Liver (tissue), 9 donors: ENCODE measurements around the gene CDK11A. TPM values are rescaled to one million over a fixed set of nuclear protein-coding genes. Genes with fewer than 3 reads are reported as not detected.

Source experiments
- DNase-seq: peaks from one replicate; pipeline ENCODE4 v3.0.0-alpha.2; 2017; ENCODE audit warnings: low spot score
- H3K27ac ChIP-seq, 2 donors: one replicate each; pipeline ENCODE4 v1.7.0; 2013; ENCODE audit warnings: inconsistent platforms in 2 of 2, low read length in 2 of 2, control low read depth in 1 of 2, low read depth in 1 of 2, mild to moderate bottlenecking in 1 of 2
- H3K27me3 ChIP-seq, 4 donors: one replicate each; pipeline versions ENCODE4 v1.6.1 to v1.7.0; 2013; ENCODE audit warnings: low read length in 3 of 4, inconsistent platforms in 1 of 4, mild to moderate bottlenecking in 1 of 4, moderate library complexity in 1 of 4; ENCODE audit not compliant: control insufficient read depth in 4 of 4, insufficient read depth in 4 of 4
- H3K36me3 ChIP-seq, 4 donors: one replicate each; pipeline versions ENCODE4 v1.6.1 to v1.7.0; 2013; ENCODE audit warnings: low read length in 3 of 4, mild to moderate bottlenecking in 3 of 4, low read depth in 1 of 4, moderate library complexity in 1 of 4; ENCODE audit not compliant: control insufficient read depth in 4 of 4, insufficient read depth in 3 of 4
- H3K4me1 ChIP-seq, 4 donors: one replicate each; pipeline versions ENCODE4 v1.6.1 to v1.7.0; 2013; ENCODE audit warnings: low read length in 3 of 4, mild to moderate bottlenecking in 3 of 4, moderate library complexity in 1 of 4; ENCODE audit not compliant: control insufficient read depth in 4 of 4, insufficient read depth in 4 of 4
- H3K4me3 ChIP-seq, 3 donors: one replicate each; pipeline versions ENCODE4 v1.6.1 to v1.7.0; 2013; ENCODE audit warnings: low read length in 3 of 3, control low read depth in 1 of 3, low read depth in 1 of 3, mild to moderate bottlenecking in 1 of 3
- H3K9ac ChIP-seq, 2 donors: one replicate each; pipeline ENCODE4 v1.7.0; 2013; ENCODE audit warnings: low read length in 2 of 2, mild to moderate bottlenecking in 2 of 2, moderate library complexity in 2 of 2, control low read depth in 1 of 2, low read depth in 1 of 2
- H3K9me3 ChIP-seq, 4 donors: one replicate each; pipeline versions ENCODE4 v1.6.1 to v1.7.0; 2013; ENCODE audit warnings: low read length in 3 of 4; ENCODE audit not compliant: control insufficient read depth in 4 of 4
- EGR1 ChIP-seq, 2 donors: IDR thresholded peaks; 2 replicates each; pipeline ENCODE4 v1.6.1; 2016 to 2018; ENCODE audit warnings: antibody characterized with exemption in 2 of 2, low read depth in 2 of 2
- FOXA1 ChIP-seq: IDR thresholded peaks from 2 replicates; pipeline ENCODE4 v1.6.1; 2016; ENCODE audit warnings: antibody characterized with exemption
- FOXA2 ChIP-seq: IDR thresholded peaks from 2 replicates; pipeline ENCODE4 v1.6.1; 2016; ENCODE audit warnings: antibody characterized with exemption
- GABPA ChIP-seq, 2 donors: IDR thresholded peaks in 1 of 2; conservative IDR thresholded peaks in 1 of 2; 2 replicates each; pipeline ENCODE4 v1.6.1; 2016; ENCODE audit warnings: antibody characterized with exemption in 2 of 2, mild to moderate bottlenecking in 1 of 2, moderate library complexity in 1 of 2
- HNF4A ChIP-seq, 2 donors: conservative IDR thresholded peaks; 2 replicates each; pipeline ENCODE4 v1.6.1; 2016; ENCODE audit warnings: antibody characterized with exemption in 2 of 2, mild to moderate bottlenecking in 2 of 2
- HNF4G ChIP-seq: IDR thresholded peaks from 2 replicates; pipeline ENCODE4 v1.6.1; 2016; ENCODE audit warnings: antibody characterized with exemption
- JUND ChIP-seq, 2 donors: IDR thresholded peaks; 2 replicates each; pipeline ENCODE4 v1.6.1; 2016; ENCODE audit warnings: antibody characterized with exemption in 2 of 2
- NR2F2 ChIP-seq: IDR thresholded peaks from 2 replicates; pipeline ENCODE4 v1.6.1; 2016; ENCODE audit warnings: antibody characterized with exemption
- RAD21 ChIP-seq, 2 donors: IDR thresholded peaks; 2 replicates each; pipeline ENCODE4 v1.6.1; 2016; ENCODE audit warnings: antibody characterized with exemption in 2 of 2, mild to moderate bottlenecking in 2 of 2
- RXRA ChIP-seq, 2 donors: IDR thresholded peaks; 2 replicates each; pipeline ENCODE4 v1.6.1; 2017 to 2018; ENCODE audit warnings: antibody characterized with exemption in 2 of 2, mild to moderate bottlenecking in 1 of 2
- SP1 ChIP-seq: IDR thresholded peaks from 2 replicates; pipeline ENCODE4 v1.6.1; 2018; ENCODE audit warnings: antibody characterized with exemption, mild to moderate bottlenecking
- TAF1 ChIP-seq: conservative IDR thresholded peaks from 2 replicates; pipeline ENCODE4 v1.6.1; 2016; ENCODE audit warnings: antibody characterized with exemption, mild to moderate bottlenecking
- YY1 ChIP-seq: IDR thresholded peaks from 2 replicates; pipeline ENCODE4 v1.6.1; 2016; ENCODE audit warnings: antibody characterized with exemption, mild to moderate bottlenecking
- WGBS: extraction: QIAGEN DNeasy Blood & Tissue Kit; methylation state at CpG from one replicate; pipeline ENCODE4 v1.1.7; 2013; 5-methylcytosine and 5-hydroxymethylcytosine counted together
- polyA plus RNA-seq, 2 donors: library from polyadenylated mRNA; stranded (reverse) in 1 of 2; unstranded in 1 of 2; fragments of 200-250 nt in 1 of 2; fragments of >200 nt in 1 of 2; fragmentation: Nextera tagmentation in 1 of 2; extraction: Ambion mirVana in 1 of 2; gene quantifications; one replicate each; pipeline versions ENCODE4 v1.2.1 to v1.2.3, GENCODE V29; 2013 to 2015
- total RNA-seq, 2 donors: library from RNA; depleted of rRNA; stranded (reverse); fragments of >200 nt; gene quantifications; one replicate each; pipeline ENCODE4 v1.2.3, GENCODE V29; 2014
- TF ChIP-seq, protein P1 (sequence below): IDR thresholded peaks from 2 replicates; pipeline ENCODE4 v1.6.1; 2016; ENCODE audit warnings: antibody characterized with exemption
- TF ChIP-seq, protein P2 (sequence below): IDR thresholded peaks from 2 replicates; pipeline ENCODE4 v1.6.1; 2016; ENCODE audit warnings: antibody characterized with exemption
- TF ChIP-seq, protein P3 (sequence below): IDR thresholded peaks from 2 replicates; pipeline ENCODE4 v1.6.1; 2016; ENCODE audit warnings: antibody characterized with exemption
- TF ChIP-seq, protein P4 (sequence below): fragments of 150-350 bp; IDR thresholded peaks from 2 replicates; pipeline ENCODE4 v1.5.1; 2017; ENCODE audit warnings: improper control_type of control experiment, low read depth, low read length; ENCODE audit not compliant: missing input control
- TF ChIP-seq, protein P5 (sequence below): IDR thresholded peaks from 2 replicates; pipeline ENCODE4 v1.6.1; 2016; ENCODE audit warnings: antibody characterized with exemption, mild to moderate bottlenecking
- donor health status: healthy.
- donor health status: healthy.
- donor health status: healthy.
- donor health status: healthy.
- donor health status: healthy.

The CDK11A gene
- total and polyA plus RNA-seq, 4 donors: 13.7 to 17.0 (median 13.9) TPM

DNA sequence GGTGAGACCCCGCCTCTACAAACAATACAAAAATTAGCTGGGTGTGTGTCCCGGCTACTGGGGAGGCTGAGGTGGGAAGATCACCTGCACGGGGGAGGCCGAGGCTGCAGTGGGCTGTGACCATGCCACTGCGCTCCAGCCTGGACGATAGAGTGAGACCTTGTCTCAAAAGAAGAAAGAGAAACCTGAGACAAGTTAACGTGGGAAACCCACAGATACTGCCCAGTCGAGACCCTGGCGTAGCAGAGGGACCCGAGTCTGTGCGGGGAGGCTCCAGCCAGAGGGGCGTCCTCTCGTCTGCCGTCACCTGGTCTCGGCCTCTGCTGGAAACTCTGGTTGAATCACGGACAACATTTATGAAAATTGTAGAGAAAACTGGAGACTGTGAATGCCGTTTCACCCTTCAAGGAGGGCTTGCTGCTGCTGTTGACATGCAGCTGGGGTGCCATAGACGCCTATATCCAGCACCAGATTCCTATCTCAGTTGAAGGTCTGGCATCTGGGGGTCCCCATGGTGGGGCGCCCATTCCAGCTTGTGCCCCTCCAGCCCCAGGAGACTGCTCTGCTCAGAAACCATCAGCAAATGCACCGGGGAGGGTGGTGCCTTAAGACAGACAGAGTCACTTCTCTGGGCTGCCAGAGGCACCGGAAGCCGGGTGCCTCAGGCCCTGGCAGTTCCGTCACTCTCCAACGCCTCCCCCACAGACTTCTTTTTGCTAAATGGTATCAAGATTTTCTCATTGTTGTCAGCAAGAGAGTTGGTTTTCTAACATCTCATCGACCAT is 51.8 kb downstream of the CDK11A start:
- H3K9me3 ChIP-seq: no peaks in the 10 kb centered on the region
- no peak overlapping the region for H3K9ac ChIP-seq
- H3K4me3 ChIP-seq: no peak overlapping the region
- no peaks in the 10 kb centered on the region for H3K4me1 ChIP-seq
- 95% methylated on average over 25 of the region's 25 CpGs for WGBS
- DNase-seq: no peak
- no peak for TF ChIP-seq TAF1
- no peak for TF ChIP-seq SP1
- no peak for TF ChIP-seq HNF4A (conservative IDR thresholded peaks at IDR 0.05)
- no peak for TF ChIP-seq NR2F2
- TF ChIP-seq YY1: no peak
- TF ChIP-seq FOXA2: no peak
- TF ChIP-seq, protein P1, sequence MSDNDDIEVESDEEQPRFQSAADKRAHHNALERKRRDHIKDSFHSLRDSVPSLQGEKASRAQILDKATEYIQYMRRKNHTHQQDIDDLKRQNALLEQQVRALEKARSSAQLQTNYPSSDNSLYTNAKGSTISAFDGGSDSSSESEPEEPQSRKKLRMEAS: no peak
- TF ChIP-seq RXRA (IDR thresholded peaks at IDR 0.05): no peak
- no peak for TF ChIP-seq HNF4G
- TF ChIP-seq, protein P2, sequence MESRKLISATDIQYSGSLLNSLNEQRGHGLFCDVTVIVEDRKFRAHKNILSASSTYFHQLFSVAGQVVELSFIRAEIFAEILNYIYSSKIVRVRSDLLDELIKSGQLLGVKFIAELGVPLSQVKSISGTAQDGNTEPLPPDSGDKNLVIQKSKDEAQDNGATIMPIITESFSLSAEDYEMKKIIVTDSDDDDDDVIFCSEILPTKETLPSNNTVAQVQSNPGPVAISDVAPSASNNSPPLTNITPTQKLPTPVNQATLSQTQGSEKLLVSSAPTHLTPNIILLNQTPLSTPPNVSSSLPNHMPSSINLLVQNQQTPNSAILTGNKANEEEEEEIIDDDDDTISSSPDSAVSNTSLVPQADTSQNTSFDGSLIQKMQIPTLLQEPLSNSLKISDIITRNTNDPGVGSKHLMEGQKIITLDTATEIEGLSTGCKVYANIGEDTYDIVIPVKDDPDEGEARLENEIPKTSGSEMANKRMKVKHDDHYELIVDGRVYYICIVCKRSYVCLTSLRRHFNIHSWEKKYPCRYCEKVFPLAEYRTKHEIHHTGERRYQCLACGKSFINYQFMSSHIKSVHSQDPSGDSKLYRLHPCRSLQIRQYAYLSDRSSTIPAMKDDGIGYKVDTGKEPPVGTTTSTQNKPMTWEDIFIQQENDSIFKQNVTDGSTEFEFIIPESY: no peak
- no peak for TF ChIP-seq RAD21 (IDR thresholded peaks at IDR 0.05)
- H3K27me3 ChIP-seq: no peaks in the 10 kb centered on the region
- H3K27ac ChIP-seq: no peak overlapping the region
- H3K36me3 ChIP-seq: peaks cover 5 to 34% (median 23%) of the 10 kb centered on the region in 4 donors

DNA sequence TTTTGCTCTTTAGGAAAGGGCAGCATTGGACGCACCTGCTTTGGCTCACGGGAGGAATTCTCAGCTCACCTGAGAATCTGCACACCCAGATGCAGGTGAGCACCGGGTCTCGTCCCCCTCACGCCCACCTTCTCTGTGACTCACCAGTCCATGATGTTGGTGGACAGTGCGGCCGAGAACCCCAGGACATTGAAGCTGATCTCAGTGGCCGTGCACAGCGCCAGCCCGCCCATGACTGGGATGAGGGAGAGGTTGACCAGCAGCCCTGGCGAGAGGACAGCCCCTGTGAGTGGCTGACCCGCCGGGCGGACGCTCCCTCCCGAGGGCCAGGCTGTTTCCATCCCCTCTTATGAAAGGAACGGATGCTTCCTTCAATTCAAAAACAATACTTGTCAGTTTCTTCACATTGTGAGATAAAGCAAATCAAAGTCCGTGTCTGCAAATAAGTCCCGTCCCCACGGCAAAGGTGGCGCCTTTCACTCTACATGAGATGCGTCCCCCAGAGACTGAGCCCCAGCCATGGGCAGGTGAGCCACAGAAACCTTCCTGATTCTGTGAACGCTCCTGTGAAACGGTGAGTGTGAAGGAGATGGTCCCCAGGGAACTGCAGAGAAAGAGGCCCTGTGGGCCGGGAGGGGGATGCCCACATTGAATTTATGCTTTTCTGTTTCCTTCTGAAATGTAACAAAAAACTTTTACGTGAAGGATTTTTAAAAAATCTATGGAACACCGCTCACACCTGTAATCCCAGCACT is 52.6 kb downstream of the CDK11A start:
- H3K4me3 ChIP-seq: no peak overlapping the region
- H3K27ac ChIP-seq: no peak overlapping the region
- TF ChIP-seq TAF1 (no peak), HNF4G (no peak), HNF4A (conservative IDR thresholded peaks at IDR 0.05) (no peak), EGR1 (IDR thresholded peaks at IDR 0.05; ENCODE audit: low read depth in 2 of 2) (no peak), RXRA (IDR thresholded peaks at IDR 0.05) (no peak), JUND (IDR thresholded peaks at IDR 0.05) (no peak), YY1 (no peak), FOXA1 (no peak), NR2F2 (no peak), GABPA (IDR thresholded peaks at IDR 0.05 in 1 of 2, conservative IDR thresholded peaks at IDR 0.05 in 1 of 2) (no peak), FOXA2 (no peak), SP1 (no peak), RAD21 (IDR thresholded peaks at IDR 0.05) (no peak)
- TF ChIP-seq, protein P3, sequence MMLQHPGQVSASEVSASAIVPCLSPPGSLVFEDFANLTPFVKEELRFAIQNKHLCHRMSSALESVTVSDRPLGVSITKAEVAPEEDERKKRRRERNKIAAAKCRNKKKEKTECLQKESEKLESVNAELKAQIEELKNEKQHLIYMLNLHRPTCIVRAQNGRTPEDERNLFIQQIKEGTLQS: no peak
- TF ChIP-seq, protein P4, sequence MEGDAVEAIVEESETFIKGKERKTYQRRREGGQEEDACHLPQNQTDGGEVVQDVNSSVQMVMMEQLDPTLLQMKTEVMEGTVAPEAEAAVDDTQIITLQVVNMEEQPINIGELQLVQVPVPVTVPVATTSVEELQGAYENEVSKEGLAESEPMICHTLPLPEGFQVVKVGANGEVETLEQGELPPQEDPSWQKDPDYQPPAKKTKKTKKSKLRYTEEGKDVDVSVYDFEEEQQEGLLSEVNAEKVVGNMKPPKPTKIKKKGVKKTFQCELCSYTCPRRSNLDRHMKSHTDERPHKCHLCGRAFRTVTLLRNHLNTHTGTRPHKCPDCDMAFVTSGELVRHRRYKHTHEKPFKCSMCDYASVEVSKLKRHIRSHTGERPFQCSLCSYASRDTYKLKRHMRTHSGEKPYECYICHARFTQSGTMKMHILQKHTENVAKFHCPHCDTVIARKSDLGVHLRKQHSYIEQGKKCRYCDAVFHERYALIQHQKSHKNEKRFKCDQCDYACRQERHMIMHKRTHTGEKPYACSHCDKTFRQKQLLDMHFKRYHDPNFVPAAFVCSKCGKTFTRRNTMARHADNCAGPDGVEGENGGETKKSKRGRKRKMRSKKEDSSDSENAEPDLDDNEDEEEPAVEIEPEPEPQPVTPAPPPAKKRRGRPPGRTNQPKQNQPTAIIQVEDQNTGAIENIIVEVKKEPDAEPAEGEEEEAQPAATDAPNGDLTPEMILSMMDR: no peak
- TF ChIP-seq, protein P5, sequence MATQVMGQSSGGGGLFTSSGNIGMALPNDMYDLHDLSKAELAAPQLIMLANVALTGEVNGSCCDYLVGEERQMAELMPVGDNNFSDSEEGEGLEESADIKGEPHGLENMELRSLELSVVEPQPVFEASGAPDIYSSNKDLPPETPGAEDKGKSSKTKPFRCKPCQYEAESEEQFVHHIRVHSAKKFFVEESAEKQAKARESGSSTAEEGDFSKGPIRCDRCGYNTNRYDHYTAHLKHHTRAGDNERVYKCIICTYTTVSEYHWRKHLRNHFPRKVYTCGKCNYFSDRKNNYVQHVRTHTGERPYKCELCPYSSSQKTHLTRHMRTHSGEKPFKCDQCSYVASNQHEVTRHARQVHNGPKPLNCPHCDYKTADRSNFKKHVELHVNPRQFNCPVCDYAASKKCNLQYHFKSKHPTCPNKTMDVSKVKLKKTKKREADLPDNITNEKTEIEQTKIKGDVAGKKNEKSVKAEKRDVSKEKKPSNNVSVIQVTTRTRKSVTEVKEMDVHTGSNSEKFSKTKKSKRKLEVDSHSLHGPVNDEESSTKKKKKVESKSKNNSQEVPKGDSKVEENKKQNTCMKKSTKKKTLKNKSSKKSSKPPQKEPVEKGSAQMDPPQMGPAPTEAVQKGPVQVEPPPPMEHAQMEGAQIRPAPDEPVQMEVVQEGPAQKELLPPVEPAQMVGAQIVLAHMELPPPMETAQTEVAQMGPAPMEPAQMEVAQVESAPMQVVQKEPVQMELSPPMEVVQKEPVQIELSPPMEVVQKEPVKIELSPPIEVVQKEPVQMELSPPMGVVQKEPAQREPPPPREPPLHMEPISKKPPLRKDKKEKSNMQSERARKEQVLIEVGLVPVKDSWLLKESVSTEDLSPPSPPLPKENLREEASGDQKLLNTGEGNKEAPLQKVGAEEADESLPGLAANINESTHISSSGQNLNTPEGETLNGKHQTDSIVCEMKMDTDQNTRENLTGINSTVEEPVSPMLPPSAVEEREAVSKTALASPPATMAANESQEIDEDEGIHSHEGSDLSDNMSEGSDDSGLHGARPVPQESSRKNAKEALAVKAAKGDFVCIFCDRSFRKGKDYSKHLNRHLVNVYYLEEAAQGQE: no peak
- DNase-seq: no peak
- H3K27me3 ChIP-seq: no peaks in the 10 kb centered on the region
- peaks cover 5 to 35% (median 23%) of the 10 kb centered on the region in 4 donors for H3K36me3 ChIP-seq
- H3K9me3 ChIP-seq: no peaks in the 10 kb centered on the region
- H3K9ac ChIP-seq: no peak overlapping the region
- H3K4me1 ChIP-seq: no peaks in the 10 kb centered on the region
- 89% methylated on average over 27 of the region's 27 CpGs for WGBS
